PC-3 (cell line): Measurements from ENCODE around the gene DAND5. TPM values are rescaled to one million over a fixed set of nuclear protein-coding genes. Genes with fewer than 3 reads are reported as not detected.

Source experiments
- ATAC-seq: fragments of 200-7000 bp; cut with Tn5 transposase; 2 replicates; pipeline ENCODE4 v1.9.1; 2020; ENCODE audit warnings: mild to moderate bottlenecking, moderate library complexity
- BruUV-seq: library from RNA; stranded (reverse); fragments of 400-500 nt; replicated peaks from 2 replicates; lab custom pipeline; 2021; lab: Mats Ljungman, UMichigan
- CTCF ChIA-PET: fragments of 300-600 bp; sonication (Branson Sonifier 250); formaldehyde crosslinking; loops from one replicate; lab custom pipeline; 2022; ENCODE audit warnings: antibody characterized with exemption; lab: Charles Lee
- POLR2A ChIA-PET: fragments of 300-600 bp; sonication (Branson Sonifier 250); formaldehyde crosslinking; loops from one replicate; lab custom pipeline; 2022; ENCODE audit warnings: antibody characterized with exemption; ENCODE audit not compliant: unreplicated experiment; lab: Charles Lee
- DNase-seq: peaks from one replicate; pipeline ENCODE4 v3.0.0-alpha.2; 2015
- H2AFZ ChIP-seq: fragments of 300-600 bp; sonication (generic); 2 replicates; pipeline ENCODE4 v1.6.0; 2016; ENCODE audit warnings: antibody characterized with exemption, low read length
- H3F3A ChIP-seq: fragments of 300-600 bp; sonication (generic); one replicate; pipeline ENCODE4 v1.6.0; 2017; ENCODE audit warnings: antibody characterized with exemption, low read length, control low read depth, mild to moderate bottlenecking; ENCODE audit not compliant: unreplicated experiment
- H3K27ac ChIP-seq: fragments of 300-600 bp; sonication (generic); 2 replicates; pipeline ENCODE4 v1.5.1; 2016; ENCODE audit warnings: mild to moderate bottlenecking, low read length
- H3K27me3 ChIP-seq: fragments of 300-600 bp; sonication (generic); 2 replicates; pipeline ENCODE4 v1.6.1; 2016; ENCODE audit warnings: low read length, mixed read lengths
- H3K36me3 ChIP-seq: fragments of 300-600 bp; sonication (generic); 2 replicates; pipeline ENCODE4 v1.6.1; 2016; ENCODE audit warnings: low read depth, mixed run types, low read length, mixed read lengths
- H3K4me1 ChIP-seq: fragments of 300-600 bp; sonication (generic); 2 replicates; pipeline ENCODE4 v1.5.1; 2016; ENCODE audit warnings: low read length; ENCODE audit not compliant: insufficient read depth
- H3K4me2 ChIP-seq: fragments of 300-600 bp; sonication (generic); 2 replicates; pipeline ENCODE4 v1.6.0; 2016; ENCODE audit warnings: low read length
- H3K4me3 ChIP-seq: fragments of 300-600 bp; sonication (generic); 2 replicates; pipeline ENCODE4 v1.5.1; 2016; ENCODE audit warnings: mild to moderate bottlenecking, low read length, mixed read lengths
- H3K79me2 ChIP-seq: fragments of 300-600 bp; sonication (generic); 2 replicates; pipeline ENCODE4 v1.6.1; 2017; ENCODE audit warnings: low read length, mixed read lengths
- H3K9ac ChIP-seq: fragments of 300-600 bp; sonication (generic); 2 replicates; pipeline ENCODE4 v1.6.0; 2016; ENCODE audit warnings: mild to moderate bottlenecking, low read length
- H3K9me2 ChIP-seq: fragments of 300-600 bp; sonication (generic); replicated peaks from 2 replicates; pipeline ENCODE4 v1.6.1; 2016; ENCODE audit warnings: mixed run types, low read length, mixed read lengths
- H3K9me3 ChIP-seq: fragments of 300-600 bp; sonication (generic); 2 replicates; pipeline ENCODE4 v1.6.1; 2016; ENCODE audit warnings: low read length, mixed read lengths
- H4K20me1 ChIP-seq: fragments of 300-600 bp; sonication (generic); 2 replicates; pipeline ENCODE4 v1.6.1; 2016; ENCODE audit warnings: low read length, mixed read lengths
- EZH2 ChIP-seq: fragments of 300-600 bp; sonication (generic); IDR thresholded peaks from one replicate; pipeline ENCODE4 v1.6.1; 2017; ENCODE audit warnings: antibody characterized with exemption, mild to moderate bottlenecking, low read length; ENCODE audit not compliant: unreplicated experiment
- EZH2phosphoT487 ChIP-seq: fragments of 300-600 bp; sonication (generic); IDR thresholded peaks from 2 replicates; pipeline ENCODE4 v1.6.1; 2018; ENCODE audit warnings: mild to moderate bottlenecking, antibody characterized with exemption, low read length, borderline replicate concordance
- intact Hi-C: fragments of 100-400 bp; cut with micrococcal nuclease; formaldehyde crosslinking; loops from 2 replicates; pipeline ENCODE4 v1.9.0; 2023
- total RNA-seq: library from RNA; depleted of rRNA; stranded (reverse); fragments of >200 nt; gene quantifications from 2 replicates; pipeline ENCODE4 v1.2.3, GENCODE V29; 2014
- TF ChIP-seq, protein P1 (sequence below): fragments of 300-600 bp; sonication (generic); conservative IDR thresholded peaks from 2 replicates; pipeline ENCODE4 v1.5.1; 2017; ENCODE audit warnings: antibody characterized with exemption, low read depth, mild to moderate bottlenecking, low read length

Gene DAND5
- total RNA-seq, 1 experiment from 2014 or later, result 0.55 TPM

DNA sequence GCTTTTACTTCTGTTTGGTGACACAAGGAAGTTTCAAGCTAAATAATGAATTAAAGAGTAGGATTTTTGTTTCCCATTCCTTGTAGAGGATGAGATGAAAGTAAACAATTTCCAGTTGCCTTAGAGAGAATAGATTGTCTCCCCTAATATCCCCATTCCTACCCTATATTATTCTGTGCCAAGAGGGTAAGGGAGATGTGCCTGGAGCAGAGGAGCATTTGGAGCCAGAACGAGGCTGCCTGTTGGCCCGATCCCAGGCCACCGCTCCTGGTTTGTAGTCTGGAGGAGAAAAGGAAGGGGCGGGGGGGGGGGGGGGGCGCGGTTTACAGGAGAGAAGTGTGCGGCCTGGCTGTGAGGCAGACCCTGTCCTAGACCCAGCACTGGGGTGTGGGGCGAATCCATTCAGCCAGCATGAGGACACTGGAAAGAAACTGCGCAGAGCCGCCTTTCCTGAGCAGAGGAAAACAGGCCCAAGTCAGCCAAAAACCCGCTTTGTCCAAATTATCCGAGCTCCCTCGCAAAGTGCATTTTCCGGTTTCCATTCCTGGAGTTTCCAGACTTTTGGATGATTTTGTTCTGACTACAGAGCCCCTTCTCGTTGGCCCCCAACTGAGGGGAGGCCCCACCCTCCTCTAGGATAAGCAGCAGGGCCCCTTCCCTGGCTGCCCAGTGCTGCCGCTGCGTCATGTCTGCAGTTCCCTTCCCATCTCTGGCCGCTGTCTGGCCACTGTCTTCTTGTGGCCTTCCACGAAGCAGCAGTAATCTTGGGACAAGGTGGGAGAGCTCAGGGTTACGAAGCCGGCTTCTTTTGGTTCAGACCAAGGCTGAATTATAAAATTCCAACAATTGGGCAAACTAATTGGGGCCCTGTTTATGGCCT, 48.9 kb downstream of the DAND5 start:
- ATAC-seq (peak; percentile 2; the same call in 1 of the 2 replicates), DNase-seq (peak; percentile 58)
- Histone ChIP-seq H3K79me2 (peaks cover 94% of the 10 kb centered on the region), H3K4me3 (peak overlapping the region; percentile 56), H2AFZ (peak overlapping the region; percentile 52), H3K9me2 (no peaks in the 10 kb centered on the region), H3K36me3 (no peaks in the 10 kb centered on the region), H4K20me1 (no peaks in the 10 kb centered on the region), H3K9me3 (no peaks in the 10 kb centered on the region), H3K27me3 (no peaks in the 10 kb centered on the region), H3K27ac (peak overlapping the region; percentile 50), H3K9ac (peak overlapping the region; percentile 86), H3F3A (peaks cover 5% of the 10 kb centered on the region), H3K4me1 (peaks cover 76% of the 10 kb centered on the region), H3K4me2 (peak overlapping the region; percentile 92)
- intact Hi-C loops, result loop anchor here (5.0 kb wide), 1 partner anchor 36 kb away; no protein-coding TSS in a partner anchor
- TF ChIP-seq EZH2phosphoT487 (no peak), EZH2 (no peak)
- TF ChIP-seq, protein P1, sequence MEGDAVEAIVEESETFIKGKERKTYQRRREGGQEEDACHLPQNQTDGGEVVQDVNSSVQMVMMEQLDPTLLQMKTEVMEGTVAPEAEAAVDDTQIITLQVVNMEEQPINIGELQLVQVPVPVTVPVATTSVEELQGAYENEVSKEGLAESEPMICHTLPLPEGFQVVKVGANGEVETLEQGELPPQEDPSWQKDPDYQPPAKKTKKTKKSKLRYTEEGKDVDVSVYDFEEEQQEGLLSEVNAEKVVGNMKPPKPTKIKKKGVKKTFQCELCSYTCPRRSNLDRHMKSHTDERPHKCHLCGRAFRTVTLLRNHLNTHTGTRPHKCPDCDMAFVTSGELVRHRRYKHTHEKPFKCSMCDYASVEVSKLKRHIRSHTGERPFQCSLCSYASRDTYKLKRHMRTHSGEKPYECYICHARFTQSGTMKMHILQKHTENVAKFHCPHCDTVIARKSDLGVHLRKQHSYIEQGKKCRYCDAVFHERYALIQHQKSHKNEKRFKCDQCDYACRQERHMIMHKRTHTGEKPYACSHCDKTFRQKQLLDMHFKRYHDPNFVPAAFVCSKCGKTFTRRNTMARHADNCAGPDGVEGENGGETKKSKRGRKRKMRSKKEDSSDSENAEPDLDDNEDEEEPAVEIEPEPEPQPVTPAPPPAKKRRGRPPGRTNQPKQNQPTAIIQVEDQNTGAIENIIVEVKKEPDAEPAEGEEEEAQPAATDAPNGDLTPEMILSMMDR, result no peak
- no TSS peak for BruUV-seq
- ChIA-PET POLR2A (interaction anchor here (0.6 kb wide), 1 partner anchor 37 kb away, joined by 3 read pairs; no protein-coding TSS in a partner anchor), CTCF (interaction anchor here (1.5 to 1.8 kb wide), 2 partner anchors 14 to 16 kb away, joined by 6 read pairs; no protein-coding TSS in a partner anchor)

DNA sequence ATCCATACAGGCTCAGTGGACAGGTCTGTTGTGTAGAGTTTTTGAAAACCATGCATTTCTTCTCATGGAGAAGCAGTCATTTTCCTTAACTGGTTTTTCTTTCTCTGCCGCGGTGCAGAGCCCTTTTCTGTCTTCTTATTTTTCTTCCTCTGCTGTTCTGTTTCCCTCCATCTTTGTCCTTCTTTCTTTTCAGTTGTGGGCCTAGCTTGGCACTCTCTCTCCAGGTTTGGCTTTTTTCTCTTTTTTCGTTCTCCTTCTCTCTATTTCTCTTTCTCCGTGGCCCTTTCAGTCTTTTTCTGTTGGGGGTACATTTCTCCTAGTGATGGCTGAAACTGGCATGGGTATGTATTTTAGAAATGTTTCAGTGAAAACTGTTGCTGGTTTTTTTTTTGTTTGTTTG, 50.0 kb downstream of the DAND5 start:
- H3K9ac ChIP-seq, result no peak overlapping the region; the same call in 1 of the 2 replicates

More for the DNA sequence above, 50.0 kb downstream of the DAND5 start:
- H3K4me2 ChIP-seq, result peak overlapping the region; percentile 92; the same call in 1 of the 2 replicates
- no peaks in the 10 kb centered on the region for H3K9me2 ChIP-seq
- H4K20me1 ChIP-seq, result no peaks in the 10 kb centered on the region
- CTCF ChIA-PET, result no interaction called here
- POLR2A ChIA-PET, result no interaction called here
- H2AFZ ChIP-seq, result peak overlapping the region; percentile 7; the same call in 1 of the 2 replicates
- peaks cover 73% of the 10 kb centered on the region for H3K4me1 ChIP-seq
- peaks cover 93% of the 10 kb centered on the region for H3K79me2 ChIP-seq
- no peak overlapping the region for H3K4me3 ChIP-seq
- ATAC-seq (no peak), DNase-seq (no peak)
- no TSS peak for BruUV-seq
- TF ChIP-seq, protein P1, result no peak
- TF ChIP-seq EZH2 (no peak), EZH2phosphoT487 (no peak)
- no peaks in the 10 kb centered on the region for H3K36me3 ChIP-seq
- H3K27ac ChIP-seq, result 0 out of 2 replicates have a peak overlapping the region, but pooled peaks have one; percentile 50
- H3K27me3 ChIP-seq, result no peaks in the 10 kb centered on the region
- intact Hi-C loops, result loop anchor here (5.0 kb wide), 1 partner anchor 37 kb away; no protein-coding TSS in a partner anchor
- H3F3A ChIP-seq, result peaks cover 5% of the 10 kb centered on the region
- H3K9me3 ChIP-seq, result no peaks in the 10 kb centered on the region
